ENCODE results near the gene RAMP3.

RAMP3 gene

DNA sequence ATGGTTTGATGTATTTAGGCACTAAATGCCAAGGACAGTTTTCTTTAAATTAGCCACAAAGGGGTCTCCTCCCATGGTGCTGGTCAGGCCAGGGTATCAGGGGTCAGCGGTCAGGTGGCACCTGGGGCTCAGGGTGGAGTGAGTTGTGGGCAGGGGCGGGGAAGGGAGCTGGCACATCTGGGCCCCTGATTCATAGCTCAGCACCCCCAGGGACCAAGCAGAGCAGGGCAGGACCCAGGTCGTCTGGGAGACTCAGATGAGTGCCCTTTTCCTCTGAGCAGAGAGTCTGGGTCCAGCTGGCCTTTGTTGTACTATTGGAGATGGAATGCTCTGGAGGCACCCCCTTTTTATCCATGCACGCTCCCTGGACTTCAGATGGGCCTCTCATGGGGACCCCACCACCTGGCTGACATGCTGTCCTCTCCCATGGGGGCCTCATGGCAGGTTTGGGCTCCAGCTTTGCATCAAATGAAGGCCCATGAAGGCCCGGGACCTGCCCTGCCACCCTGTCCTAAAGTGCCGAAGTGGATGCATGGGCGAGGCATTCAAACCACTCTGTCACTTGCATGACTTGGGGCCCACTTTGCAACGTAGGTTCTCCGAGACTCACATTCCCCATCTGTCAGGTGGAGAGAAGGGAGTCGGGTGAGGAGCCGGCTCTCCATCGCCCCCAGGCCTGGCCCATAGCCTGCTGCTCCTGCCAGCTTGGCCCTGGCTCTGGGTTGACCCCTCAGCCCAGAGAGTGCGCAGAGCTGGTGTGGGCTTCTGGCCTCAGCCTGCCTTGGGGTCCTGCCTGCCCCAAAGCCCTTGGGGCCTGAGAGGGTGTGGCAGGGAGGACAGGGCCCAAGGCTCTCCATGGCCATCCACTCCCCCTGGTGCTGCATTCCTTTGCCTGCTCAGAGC lies 66.4 kb downstream of the RAMP3 start:
- DNase-seq (ENCODE audit: low spot score) = no peak

DNA sequence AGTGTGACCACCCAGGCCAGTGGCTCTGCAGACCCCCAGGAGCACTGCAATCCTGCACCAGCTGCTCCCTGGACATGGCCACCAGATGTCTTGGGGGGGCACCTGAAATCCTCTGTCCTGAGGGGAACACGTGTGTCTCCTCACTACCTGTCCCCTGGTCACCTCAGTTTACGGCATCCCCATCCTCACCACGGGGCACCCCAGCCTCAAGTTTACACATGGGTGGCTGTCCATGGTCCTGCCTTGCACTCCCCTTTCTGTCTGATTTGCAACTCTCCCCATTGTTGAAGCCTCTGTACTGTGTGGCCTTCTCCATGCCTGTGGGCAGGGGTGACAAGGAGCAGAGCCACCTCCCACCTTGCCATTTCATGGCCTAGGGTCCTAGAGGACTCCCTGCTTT lies 67.2 kb downstream of the RAMP3 start:
- DNase-seq (ENCODE audit: low spot score) = no peak

DNA sequence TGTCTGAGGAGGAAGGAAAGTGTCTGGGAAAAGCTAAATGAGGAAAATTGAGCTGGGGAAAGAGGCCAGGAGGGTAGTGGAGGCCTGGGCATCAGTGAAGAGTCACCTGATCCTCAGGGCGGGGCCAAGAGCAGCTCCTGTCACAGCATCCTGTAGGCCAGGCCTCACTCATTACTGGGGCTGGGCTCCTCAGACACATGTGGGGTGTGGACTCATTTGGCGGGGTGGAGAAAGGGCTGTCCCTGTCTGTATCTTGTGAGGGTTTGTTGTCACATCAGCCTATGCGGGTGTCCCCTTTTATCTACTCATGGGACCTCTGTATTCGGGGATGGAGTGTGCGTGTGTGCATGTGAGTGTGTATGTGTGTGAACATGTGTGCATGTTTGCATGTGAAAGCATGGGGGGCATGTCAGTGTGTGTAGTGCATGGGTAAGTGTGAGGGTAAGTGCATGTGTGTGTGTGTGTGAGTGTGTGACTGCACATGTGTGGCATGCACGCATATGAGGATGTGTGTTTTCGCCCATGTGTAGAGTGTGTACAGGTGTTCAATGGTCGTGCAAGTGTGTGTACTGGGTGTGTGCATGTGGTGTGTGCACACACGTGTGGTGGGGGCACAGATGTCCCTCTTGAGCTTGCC lies 67.8 kb downstream of the RAMP3 start:
- DNase-seq (ENCODE audit: low spot score) = no peak

DNA sequence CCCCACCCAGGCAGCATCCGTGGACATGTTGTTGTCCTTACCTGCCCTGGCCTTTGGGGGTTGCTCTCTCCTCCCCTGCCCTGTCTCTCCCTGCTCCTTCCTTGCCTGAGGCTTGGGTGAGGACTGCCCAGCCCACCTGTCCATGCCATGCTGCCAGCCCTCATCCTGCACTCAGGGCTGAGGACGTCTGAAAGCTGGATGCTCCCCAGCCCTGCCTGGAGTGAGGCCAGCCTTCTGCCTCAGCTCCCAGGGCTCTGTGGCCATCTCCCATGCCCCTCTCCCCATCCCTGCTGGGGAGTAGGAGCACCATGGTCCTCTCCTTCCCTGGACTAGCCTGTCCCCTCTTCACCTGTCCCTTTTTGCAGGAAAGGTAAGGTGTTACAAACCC lies 68.4 kb downstream of the RAMP3 start:
- DNase-seq (ENCODE audit: low spot score) = no peak

DNA sequence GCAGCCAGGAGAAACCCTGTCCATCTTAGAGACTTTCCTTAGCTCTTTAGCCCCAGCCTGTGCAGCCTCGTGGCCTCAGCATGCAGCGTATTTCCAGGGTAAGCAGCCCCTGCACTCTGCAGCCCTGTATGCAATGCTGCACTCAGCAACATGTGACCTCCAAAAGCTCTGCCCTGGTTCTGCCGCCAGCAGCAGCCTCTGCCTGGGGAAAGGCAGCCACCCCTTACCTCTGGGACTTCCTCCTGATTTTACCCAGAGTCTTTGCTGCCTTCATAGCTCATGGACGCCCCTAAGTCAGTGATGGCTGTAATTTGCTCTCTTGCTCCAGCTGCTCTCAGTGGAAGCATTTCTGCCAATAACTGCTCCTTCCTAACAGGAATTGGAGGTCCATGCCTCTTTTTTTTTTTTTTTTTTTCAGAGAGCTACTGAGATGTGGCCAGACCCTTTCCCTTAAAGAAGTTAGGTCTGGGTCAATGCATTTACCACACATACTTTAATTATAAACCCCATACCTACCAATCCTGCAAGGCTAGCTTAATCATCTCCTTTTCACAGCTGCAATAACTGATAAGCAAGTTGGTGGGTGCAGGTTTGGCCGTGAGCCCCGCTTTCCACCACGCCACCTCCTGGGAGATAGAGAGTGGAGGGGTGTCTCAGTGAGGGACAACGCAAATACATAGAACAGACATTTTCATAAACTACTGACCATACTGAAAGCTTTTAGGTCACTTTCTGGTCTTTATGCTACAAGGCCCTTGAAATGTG lies 71.7 kb downstream of the RAMP3 start:
- no peak for DNase-seq (ENCODE audit: low spot score)

DNA sequence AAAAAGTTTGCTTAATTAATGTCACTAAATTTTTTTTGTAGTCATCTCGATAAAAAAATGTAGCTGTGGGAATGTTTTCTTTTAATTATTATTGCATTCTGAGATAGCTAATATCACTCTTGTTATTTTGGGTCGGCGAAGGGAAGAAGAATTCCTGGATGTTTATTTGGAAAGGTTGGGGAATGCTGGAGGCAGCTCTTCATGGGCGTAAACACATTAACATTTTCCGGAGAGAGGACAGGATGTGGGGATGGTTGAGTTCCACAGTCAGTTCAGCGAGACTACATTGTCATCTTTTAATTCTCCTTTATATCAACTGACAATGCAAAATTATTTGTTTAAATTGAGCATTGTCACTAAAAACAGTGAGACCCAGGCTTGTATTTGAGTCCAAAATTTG lies 72.5 kb downstream of the RAMP3 start:
- no peak for DNase-seq (ENCODE audit: low spot score)

DNA sequence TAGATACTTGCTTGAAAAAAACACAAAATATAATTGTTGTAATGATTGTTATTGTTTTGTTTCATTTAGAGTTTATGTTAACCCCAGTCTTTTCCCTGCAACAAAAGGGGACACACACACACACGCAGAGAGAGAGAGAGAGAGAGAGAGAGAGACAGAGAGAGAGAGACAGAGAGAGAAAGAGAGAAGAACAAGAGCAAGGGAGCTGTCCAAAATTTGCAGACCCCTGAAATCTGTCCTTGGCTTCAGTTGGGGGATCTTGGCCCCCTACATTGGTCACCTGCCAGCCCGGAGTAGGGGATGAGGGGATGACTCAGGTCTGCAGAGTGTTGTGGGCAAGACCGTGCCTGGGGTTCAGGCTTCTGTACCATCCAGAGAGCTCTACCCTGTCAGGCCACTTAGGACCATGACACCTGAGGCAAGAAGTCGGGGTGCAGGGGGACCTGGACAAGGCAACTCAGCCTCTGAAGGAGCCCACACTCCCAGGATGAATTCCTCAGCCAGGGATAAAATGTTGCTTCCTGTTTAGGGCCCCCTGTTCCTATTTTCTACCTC lies 73.1 kb downstream of the RAMP3 start:
- no peak for DNase-seq (ENCODE audit: low spot score)

DNA sequence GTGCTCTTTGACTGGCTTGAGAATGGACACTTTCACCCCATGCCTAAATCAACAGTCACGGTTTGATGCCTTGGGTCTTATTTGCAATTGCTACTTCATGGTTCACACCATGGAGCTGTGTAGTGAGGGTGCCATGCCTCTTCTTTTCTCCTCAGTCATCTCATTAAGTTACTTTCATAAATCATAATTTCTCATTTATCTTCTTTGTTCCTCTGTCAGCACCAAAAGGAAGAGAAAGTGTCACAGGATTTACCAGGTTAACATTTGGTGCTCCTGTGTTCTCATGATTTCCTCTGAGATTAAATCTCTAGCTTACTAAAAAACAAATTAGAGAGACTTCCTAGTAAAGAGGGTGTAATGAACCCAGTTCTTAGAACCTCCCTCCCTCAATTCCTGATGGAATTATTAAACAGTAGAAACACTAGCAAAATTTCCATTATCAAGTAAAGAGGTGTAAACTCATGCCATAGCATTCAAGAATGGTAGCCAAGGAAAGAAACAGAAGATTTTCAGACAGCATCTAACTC lies 75.7 kb downstream of the RAMP3 start:
- DNase-seq (ENCODE audit: low spot score) = no peak

Data from HuH-7 (cell line).